Keratinocyte (primary cell): ENCODE measurements around the gene LGR6. TPM values are rescaled to one million over a fixed set of nuclear protein-coding genes. Genes with fewer than 3 reads are reported as not detected.
A peak's percentile ranks its signal among the peaks of the same experiment; 100 is the strongest.

ENCODE experiments used
- DNase-seq: peaks from one replicate; pipeline ENCODE4 v3.0.0-alpha.2; 2011; ENCODE audit warnings: low read depth, missing footprints, low spot score
- FAIRE-seq: peaks from 2 replicates; lab custom pipeline; 2011; peaks lifted over from hg19 to GRCh38; lab: Jason Lieb, UNC
- H2AFZ ChIP-seq: 2 replicates; pipeline ENCODE4 v1.6.0; 2012; ENCODE audit warnings: low read length, control low read depth, inconsistent platforms; ENCODE audit not compliant: control insufficient read depth
- H3K27ac ChIP-seq: 2 replicates; pipeline ENCODE4 v1.5.1; 2011; ENCODE audit warnings: low read length; ENCODE audit not compliant: control insufficient read depth, insufficient read depth
- H3K27me3 ChIP-seq: 3 replicates; pipeline ENCODE4 v1.6.0; 2011; ENCODE audit warnings: low read length; ENCODE audit not compliant: control insufficient read depth, insufficient read depth; ENCODE audit errors: extremely low read depth
- H3K36me3 ChIP-seq, 2 experiments: 2 replicates in 1 of 2; 3 replicates in 1 of 2; pipeline ENCODE4 v1.5.1; 2011; ENCODE audit warnings: low read length in 2 of 2, mild to moderate bottlenecking in 1 of 2; ENCODE audit not compliant: control insufficient read depth in 2 of 2, insufficient read depth in 2 of 2; ENCODE audit errors: extremely low read depth in 1 of 2
- H3K4me1 ChIP-seq: 3 replicates; pipeline ENCODE4 v1.5.1; 2011; ENCODE audit warnings: low read length; ENCODE audit not compliant: control insufficient read depth, insufficient read depth; ENCODE audit errors: extremely low read depth
- H3K4me2 ChIP-seq: 3 replicates; pipeline ENCODE4 v1.6.0; 2011; ENCODE audit warnings: low read depth, low read length; ENCODE audit not compliant: control insufficient read depth, insufficient read depth; ENCODE audit errors: extremely low read depth
- H3K4me3 ChIP-seq, 3 experiments: fragments of 200-600 bp in 1 of 3; sonication (generic) in 1 of 3; 2 replicates in 2 of 3; 3 replicates in 1 of 3; pipeline ENCODE4 v1.5.1; 2011 to 2016; ENCODE audit warnings: low read length in 3 of 3, mild to moderate bottlenecking in 3 of 3, control low read depth in 2 of 3, inconsistent platforms in 1 of 3, low read depth in 1 of 3, mixed read lengths in 1 of 3, mixed run types in 1 of 3, moderate library complexity in 1 of 3; ENCODE audit not compliant: control insufficient read depth in 2 of 3, insufficient read depth in 2 of 3; ENCODE audit errors: extremely low read depth in 1 of 3
- H3K79me2 ChIP-seq: 2 replicates; pipeline ENCODE4 v1.6.0; 2012; ENCODE audit warnings: low read length; ENCODE audit not compliant: control insufficient read depth, insufficient read depth
- H3K9ac ChIP-seq: 3 replicates; pipeline ENCODE4 v1.6.0; 2011; ENCODE audit warnings: low read length; ENCODE audit not compliant: control insufficient read depth, insufficient read depth; ENCODE audit errors: extremely low read depth
- H3K9me1 ChIP-seq: 3 replicates; pipeline ENCODE4 v1.6.0; 2011; ENCODE audit warnings: low read length; ENCODE audit not compliant: control insufficient read depth, insufficient read depth; ENCODE audit errors: extremely low read depth
- H3K9me3 ChIP-seq: 2 replicates; pipeline ENCODE4 v1.5.1; 2012; ENCODE audit warnings: low read depth, low read length; ENCODE audit not compliant: control insufficient read depth
- H4K20me1 ChIP-seq: 3 replicates; pipeline ENCODE4 v1.6.0; 2011; ENCODE audit warnings: low read length; ENCODE audit not compliant: control insufficient read depth, insufficient read depth; ENCODE audit errors: extremely low read depth
- CTCF ChIP-seq, 3 experiments: IDR thresholded peaks in 1 of 3; conservative IDR thresholded peaks in 1 of 3; optimal IDR thresholded peaks in 1 of 3; 2 replicates in 2 of 3; 3 replicates in 1 of 3; pipeline versions ENCODE3 to v1.5.1; 2011; ENCODE audit warnings: low read length in 3 of 3, mild to moderate bottlenecking in 3 of 3, moderate library complexity in 2 of 3, control low read depth in 1 of 3, inconsistent platforms in 1 of 3; ENCODE audit not compliant: insufficient read depth in 2 of 3; ENCODE audit errors: extremely low read depth in 1 of 3
- EZH2 ChIP-seq: IDR thresholded peaks from one replicate; pipeline ENCODE4 v1.6.1; 2012; ENCODE audit warnings: inconsistent platforms, mild to moderate bottlenecking, low read length, moderate library complexity
- dilution Hi-C: fragments of 300-500 bp; cut with MboI; formaldehyde crosslinking; loops from one replicate; pipeline ENCODE4 v1.7.0; 2020; ENCODE audit warnings: low sequenced_read_pairs; ENCODE audit not compliant: extremely low pct_ligation_motif_present
- polyA plus RNA-seq, 5 experiments: library from polyadenylated mRNA; depleted of rRNA in 3 of 5; stranded (reverse) in 3 of 5; stranded (forward) in 1 of 5; unstranded in 1 of 5; fragments of >200 nt; gene quantifications; 1 replicate in 1 of 5; 2 replicates in 3 of 5; 3 replicates in 1 of 5; pipeline versions ENCODE4 v1.2.1 to v1.2.3, GENCODE V29; 2011 to 2012; ENCODE audit warnings: missing spikeins in 2 of 5, low read depth in 1 of 5, low replicate concordance in 1 of 5

Gene LGR6
- polyA plus RNA-seq, 1 donor (not counting 4 experiments of a cell fraction or from before 2014, with no cell fraction given): 0.42 TPM

GRCh38 chr1:202208351-202208857, 14.8 kb downstream of the LGR6 start:
- Histone ChIP-seq H3K9ac (no peak overlapping the region), H3K9me1 (no peaks in the 10 kb centered on the region), H3K27me3 (peaks cover 3% of the 10 kb centered on the region), H3K36me3 (no peaks in the 10 kb centered on the region), H4K20me1 (no peaks in the 10 kb centered on the region), H3K4me3 (no peak overlapping the region), H3K4me2 (no peak overlapping the region), H3K79me2 (no peaks in the 10 kb centered on the region), H3K9me3 (no peaks in the 10 kb centered on the region), H2AFZ (no peak overlapping the region), H3K27ac (no peak overlapping the region), H3K4me1 (peaks cover 5% of the 10 kb centered on the region)
- dilution Hi-C loops: no loop called here
- TF ChIP-seq EZH2 (no peak), CTCF (optimal IDR thresholded peaks at IDR 0.05 in 1 of 3, IDR thresholded peaks at IDR 0.05 in 1 of 3, conservative IDR thresholded peaks at IDR 0.05 in 1 of 3; ENCODE audit: extremely low read depth in 1 of 3, insufficient read depth in 2 of 3, low read length in 3 of 3) (no peak)
- FAIRE-seq: no peak
- DNase-seq: no peak

- H3K9ac ChIP-seq: no peak overlapping the region
- no peaks in the 10 kb centered on the region for H3K9me1 ChIP-seq
- no peak overlapping the region for H3K4me3 ChIP-seq
- no peaks in the 10 kb centered on the region for H3K9me3 ChIP-seq
- peaks cover 5% of the 10 kb centered on the region for H3K27me3 ChIP-seq
- H3K4me2 ChIP-seq: peak overlapping the region; percentile 16
- FAIRE-seq: no peak
- H2AFZ ChIP-seq: no peak overlapping the region
- H3K27ac ChIP-seq: no peak overlapping the region
- DNase-seq: no peak
- peak; percentile 68 to 82 (median 71) for TF ChIP-seq CTCF (optimal IDR thresholded peaks at IDR 0.05 in 1 of 3, IDR thresholded peaks at IDR 0.05 in 1 of 3, conservative IDR thresholded peaks at IDR 0.05 in 1 of 3; ENCODE audit: extremely low read depth in 1 of 3, insufficient read depth in 2 of 3, low read length in 3 of 3)
- TF ChIP-seq EZH2: no peak
- H4K20me1 ChIP-seq: no peaks in the 10 kb centered on the region
- H3K4me1 ChIP-seq: peaks cover 14% of the 10 kb centered on the region
- H3K79me2 ChIP-seq: no peaks in the 10 kb centered on the region
- no peaks in the 10 kb centered on the region for H3K36me3 ChIP-seq
- dilution Hi-C loops: no loop called here
Measured at GRCh38 chr1:202210385-202210784, 16.8 kb downstream of the LGR6 start.
